H1 (cell line): ENCODE results near the gene VSTM4. TPM values are rescaled to one million over a fixed set of nuclear protein-coding genes. Genes with fewer than 3 reads are reported as not detected.

Source experiments
- SRF ChIP-seq: IDR thresholded peaks from 2 replicates; pipeline ENCODE4 v1.6.1; 2011; ENCODE audit warnings: mild to moderate bottlenecking, low read depth, low read length, moderate library complexity
- polyA plus RNA-seq, 7 experiments: library from polyadenylated mRNA; depleted of rRNA in 3 of 7; stranded (reverse) in 5 of 7; unstranded in 2 of 7; fragments of >200 nt in 5 of 7; fragments of 200-250 nt in 2 of 7; gene quantifications; 1 replicate in 5 of 7; 2 replicates in 1 of 7; 4 replicates in 1 of 7; pipeline versions ENCODE4 v1.2.1 to v1.2.3, GENCODE V29; 2011 to 2013; ENCODE audit warnings: missing spikeins in 2 of 7, mixed read lengths in 2 of 7
- total RNA-seq: library from RNA; stranded (reverse); fragmentation: NEBNext Ultra II Directional; extraction: Animal tissue kit (Norgen Biotek cat#: 25700); gene quantifications from 2 replicates; pipeline ENCODE4 v1.2.1, GENCODE V29; 2021

The VSTM4 gene
- total and polyA plus RNA-seq, 2 of the 8 experiments (the other 6 are each of a cell fraction or from before 2014, with no cell fraction given): 0.48 to 0.73 TPM

DNA sequence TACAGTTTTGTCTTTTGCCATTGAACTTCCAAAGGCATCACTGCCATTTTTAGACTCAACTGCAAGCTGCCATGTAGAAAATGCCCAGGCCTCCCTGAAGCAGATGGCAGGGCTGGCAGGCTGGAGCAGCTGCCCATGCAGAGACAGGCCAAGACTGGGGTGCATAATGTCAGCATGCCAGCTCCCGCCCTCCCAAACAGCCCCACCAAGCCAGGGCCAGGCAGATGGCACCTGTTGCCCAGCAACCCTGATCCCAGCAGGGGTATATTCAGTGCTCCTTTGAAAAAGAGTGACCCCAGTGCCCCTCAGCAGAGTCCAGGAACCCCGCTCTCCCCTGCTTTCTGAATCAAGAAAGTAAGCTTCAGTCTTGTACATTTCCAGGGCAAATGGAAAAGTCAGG is 32.6 kb downstream of the VSTM4 start (continued):
- TF ChIP-seq SRF: no peak
